Measurements from ENCODE around the gene SPTAN1.
"Not testable (repeated sequence)": the region's sequence is repeated elsewhere in the genome, so short reads cannot be mapped to it uniquely, and the experiment has no call there.

The SPTAN1 gene

DNA sequence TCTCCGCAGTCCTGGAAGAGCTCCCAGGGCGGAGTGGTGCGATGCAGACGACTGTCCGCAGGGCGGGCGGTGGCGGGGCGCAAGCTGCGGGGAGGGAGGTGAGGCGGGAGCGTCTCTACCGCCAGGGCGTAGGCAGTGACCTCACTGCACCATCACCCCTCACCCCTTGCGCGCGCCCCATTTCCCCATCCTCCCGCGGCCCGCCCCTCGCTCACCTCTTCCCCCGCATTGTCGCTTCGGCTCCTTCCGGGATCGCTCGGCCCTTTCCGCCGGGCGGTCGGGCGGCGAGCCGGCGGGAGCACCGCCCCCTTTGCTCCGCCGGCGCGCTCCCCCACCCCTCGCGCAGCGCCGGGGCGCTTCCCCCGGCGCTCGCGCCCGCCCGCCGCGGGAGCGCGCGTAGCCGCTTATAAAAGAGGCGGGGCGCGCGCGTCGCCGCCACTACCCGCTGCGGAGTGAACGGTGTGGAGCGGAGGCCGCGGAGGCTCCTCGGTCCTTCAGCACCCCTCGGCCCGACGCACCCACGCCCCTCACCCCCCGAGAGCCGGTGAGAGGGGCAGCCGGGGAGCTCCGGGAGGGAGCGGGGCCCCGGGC, at the start of gene SPTAN1:
SPTAN1 (plus strand) TSS at position 435 of the 591 bp plus-strand sequence. CDS start 14,154 bp downstream, outside the sequence.
- DNase-seq, result peak; percentile 97

DNA sequence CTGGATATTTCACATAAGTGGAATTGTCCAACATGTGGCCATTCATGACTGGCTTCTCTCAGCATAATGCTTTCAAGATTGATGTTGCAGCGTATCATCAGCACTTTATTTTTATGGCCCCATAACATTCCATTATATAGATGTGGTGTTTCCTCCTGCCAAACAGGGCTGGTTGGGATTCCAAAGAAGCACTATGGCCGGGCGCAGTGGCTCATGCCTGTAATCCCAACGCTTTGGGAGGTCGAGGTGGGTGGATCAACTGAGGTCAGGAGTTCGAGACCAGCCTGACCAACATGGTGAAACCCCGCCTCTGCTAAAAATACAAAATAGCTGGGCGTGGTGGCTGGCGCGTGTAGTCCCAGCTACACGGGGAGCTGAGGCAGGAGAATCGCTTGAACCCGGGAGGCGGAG, 49.0 kb upstream of the SPTAN1 start:
- DNase-seq, result not testable (repeated sequence)

DNA sequence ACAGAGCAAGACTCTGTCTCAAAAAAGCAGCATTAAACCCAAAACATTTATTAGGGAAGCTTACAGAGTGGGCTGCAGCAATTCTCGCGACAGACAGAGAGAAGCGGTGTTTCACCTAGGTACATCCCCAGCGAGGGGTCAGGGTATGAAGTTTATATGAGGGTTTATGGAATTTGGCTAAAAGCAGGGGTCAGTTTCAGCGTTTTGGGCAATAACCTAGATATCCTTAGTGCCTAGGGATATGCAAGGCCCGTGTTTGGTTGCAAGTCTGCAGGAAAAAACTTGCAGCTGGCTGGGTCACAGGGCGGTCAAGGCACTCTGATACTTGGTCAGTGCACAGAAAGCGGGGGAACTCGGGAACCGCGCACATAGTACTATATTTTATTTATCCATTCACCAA, 48.5 kb upstream of the SPTAN1 start:
- DNase-seq, result no peak

DNA sequence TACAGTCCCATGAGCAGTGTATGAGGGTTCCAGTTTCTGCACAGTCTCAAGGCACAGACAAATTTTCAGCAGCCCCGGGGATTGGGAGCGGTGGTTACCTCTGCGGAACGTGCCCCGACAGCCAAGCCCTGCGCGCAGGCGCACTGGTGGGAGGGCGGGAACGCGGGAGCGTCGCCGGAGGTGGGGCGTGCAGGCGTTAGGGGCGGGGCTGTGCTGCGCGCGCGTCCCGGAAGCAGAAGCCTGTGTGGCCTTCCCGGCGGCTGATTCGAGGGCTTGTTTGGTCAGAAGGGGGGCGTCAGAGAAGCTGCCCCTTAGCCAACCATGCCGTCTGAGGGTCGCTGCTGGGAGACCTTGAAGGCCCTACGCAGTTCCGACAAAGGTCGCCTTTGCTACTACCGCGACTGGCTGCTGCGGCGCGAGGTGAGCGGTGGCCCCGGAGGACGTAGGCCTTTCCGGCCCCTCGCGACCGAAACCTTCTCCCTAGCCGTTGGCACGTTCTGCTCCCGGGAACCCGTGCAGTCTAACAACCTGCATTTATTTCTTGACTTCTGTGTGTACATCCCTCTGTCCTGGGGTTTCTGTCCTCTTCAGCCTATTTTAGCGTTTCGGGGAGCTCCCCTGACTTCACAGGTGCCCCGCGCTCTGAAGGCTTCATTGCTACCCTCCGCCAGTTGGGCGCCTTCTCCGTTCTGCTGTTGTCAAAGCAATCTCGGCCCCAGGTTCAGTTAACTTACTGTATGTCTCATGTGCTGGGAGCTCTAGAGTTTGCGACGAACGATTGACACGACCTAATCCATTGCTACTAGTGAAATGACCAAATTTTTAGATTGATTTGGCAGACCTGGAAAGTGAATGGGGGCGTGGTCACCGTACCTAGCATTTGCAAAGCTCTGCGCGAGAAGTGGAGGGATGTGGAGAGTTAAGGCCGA, 47.6 kb upstream of the SPTAN1 start, which contains the start of gene GLE1:
GLE1 (plus strand) TSS at position 235 of the 929 bp plus-strand sequence; CDS start at position 322, 87 bp downstream.
- peak; percentile 98 for DNase-seq

DNA sequence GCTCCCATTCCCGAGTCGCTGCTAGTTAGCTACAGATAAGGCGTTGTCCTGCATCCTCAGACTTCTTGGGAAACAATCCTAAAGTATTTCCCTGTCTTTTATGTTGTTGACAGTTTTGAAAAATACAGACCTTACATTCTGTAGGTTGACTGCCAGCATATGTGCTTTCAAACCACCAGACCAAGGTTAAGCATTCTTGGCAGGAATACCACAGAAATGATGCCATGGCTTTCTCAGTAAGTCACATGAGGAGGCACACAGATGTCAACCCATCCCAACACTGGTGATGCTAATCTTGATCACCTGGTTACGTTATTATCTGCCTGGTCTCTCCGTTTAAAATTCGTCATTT, 47.0 kb upstream of the SPTAN1 start:
- DNase-seq, result no peak

DNA sequence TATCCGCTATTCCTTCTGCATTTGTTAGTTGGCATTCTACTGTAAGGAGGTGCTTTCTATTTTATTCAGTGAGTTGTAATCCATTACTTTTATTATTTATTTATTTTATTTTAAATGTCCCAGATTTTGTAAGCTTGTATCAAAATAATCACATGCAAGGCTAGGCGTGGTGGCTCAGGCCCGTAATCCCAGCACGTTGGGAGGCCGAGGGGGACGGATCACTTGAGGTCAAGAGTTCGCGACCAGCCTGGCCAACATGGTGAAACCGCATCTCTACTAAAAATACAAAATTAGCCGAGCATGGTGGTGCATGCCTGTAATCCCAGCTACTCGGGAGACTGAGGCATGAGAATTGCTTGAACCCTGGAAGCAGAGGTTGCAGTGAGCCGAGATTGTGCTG, 46.5 kb upstream of the SPTAN1 start:
- not testable (repeated sequence) for DNase-seq

DNA sequence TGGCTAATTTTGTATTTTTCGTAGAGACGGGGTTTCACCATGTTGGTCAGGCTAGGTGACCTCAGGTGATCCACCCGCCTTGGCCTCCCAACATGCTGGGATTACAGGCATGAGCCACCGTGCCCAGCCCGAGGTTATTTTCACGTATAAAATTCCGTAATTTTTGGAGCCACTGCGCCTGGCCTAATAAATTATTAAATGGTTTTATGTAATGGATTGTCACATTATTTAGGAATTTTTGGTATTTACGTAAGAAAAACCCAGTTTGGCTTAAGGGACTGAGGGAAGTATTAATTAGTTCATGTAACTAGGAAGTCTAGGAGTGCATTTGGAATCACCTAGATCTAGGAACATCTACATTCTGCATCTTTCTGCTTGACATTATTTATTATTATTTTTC, 39.6 kb upstream of the SPTAN1 start:
- DNase-seq, result no peak

DNA sequence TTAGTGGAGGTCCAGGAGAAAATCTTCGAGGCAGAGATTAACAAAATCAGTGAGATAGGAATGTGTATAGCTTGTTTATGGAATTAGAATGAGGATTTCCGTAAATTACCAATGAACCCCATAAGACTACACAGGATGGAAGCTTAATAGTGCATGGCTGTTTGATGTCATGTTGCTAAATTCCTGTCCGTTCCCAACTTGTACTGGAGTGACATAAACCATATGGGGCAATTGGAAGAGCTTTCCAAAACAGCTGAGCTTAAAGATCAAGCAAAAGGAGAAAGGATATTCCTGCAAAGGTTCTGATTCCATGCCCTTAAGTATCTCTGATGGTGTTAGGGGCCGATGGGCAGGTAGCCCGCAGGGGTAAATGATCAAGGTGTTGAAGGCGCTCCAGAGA, 30.4 kb upstream of the SPTAN1 start:
- no peak for DNase-seq

DNA sequence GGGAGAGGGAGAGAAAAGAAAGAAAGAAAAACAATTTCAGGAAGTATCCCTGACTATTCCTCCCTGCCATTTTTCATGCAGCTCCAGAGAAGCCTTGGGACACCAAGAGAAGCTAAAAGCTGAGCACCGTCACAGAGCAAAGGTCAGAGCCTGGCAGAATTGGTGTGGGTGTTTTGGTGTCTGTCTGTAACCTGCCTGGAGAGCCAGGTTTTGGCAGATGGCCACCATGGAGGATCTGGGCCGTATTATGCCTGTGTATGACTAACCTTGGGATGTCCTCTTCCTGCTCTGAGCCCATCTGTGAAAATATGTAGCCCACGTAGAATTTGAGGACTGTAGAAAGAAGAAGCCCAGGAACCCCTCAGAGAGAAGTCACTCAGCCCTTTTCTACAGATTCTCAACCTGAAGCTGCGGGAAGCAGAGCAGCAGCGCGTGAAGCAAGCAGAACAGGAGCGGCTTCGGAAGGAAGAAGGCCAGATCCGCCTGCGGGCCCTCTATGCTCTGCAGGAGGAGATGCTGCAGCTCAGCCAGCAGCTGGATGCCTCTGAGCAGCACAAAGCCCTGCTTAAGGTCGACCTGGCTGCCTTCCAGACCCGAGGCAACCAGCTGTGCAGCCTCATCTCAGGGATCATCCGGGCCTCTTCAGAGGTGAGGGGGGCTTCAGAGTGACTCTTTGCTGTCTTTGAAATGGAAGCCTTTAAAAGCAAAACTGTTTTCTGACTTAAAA, 29.0 kb upstream of the SPTAN1 start:
- no peak for DNase-seq

DNA sequence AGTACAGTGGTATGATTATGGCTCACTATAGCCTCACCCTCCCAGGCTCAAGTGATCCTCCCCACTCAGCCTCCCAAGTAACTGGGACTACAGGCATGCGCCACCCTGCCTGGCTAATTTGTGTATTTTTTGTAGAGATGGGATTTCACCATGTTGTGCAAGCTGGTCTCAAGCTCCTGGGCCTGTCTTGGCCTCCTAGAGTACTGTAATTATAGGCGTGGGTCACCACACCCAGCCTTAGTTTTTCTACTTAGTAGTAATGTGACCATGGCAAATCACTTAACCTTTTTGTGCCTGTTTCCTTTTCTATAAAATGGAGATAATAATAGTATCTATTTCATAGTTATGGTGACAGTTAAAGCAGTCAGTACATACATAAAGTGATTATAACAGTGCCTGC, 25.7 kb upstream of the SPTAN1 start:
- DNase-seq, result no peak

DNA sequence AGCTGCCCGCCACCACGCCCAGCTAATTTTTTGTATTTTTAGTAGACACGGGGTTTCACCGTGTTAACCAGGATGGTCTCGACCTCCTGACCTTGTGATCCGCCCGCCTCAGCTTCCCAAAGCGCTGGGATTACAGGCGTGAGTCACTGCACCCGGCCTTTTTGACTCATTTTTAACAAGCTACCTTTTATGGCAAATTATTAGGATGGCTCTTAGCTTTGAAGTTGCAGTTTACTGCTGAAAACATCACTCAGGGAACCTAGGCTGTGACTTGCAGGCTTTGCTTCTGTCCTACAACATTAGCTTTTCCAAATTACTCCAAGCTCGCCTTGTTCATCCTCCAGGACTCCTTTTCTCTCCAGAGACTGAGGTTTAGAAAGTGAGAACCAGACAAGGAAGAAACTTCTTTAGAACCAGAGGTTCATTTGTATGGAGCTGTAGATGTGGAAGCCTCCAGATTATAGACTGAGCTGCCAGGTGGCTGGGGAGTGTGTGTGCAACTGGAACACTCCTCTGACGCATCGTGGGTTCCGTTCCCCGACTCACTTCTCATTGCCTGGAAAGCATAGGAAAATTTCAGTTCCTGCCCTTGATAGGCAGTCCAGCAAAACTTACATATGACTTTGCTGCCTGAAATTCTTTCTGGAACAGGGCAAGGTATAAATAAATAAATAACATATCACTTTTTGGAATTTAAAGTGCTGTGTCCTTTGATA, 23.8 kb upstream of the SPTAN1 start:
- DNase-seq, result no peak

DNA sequence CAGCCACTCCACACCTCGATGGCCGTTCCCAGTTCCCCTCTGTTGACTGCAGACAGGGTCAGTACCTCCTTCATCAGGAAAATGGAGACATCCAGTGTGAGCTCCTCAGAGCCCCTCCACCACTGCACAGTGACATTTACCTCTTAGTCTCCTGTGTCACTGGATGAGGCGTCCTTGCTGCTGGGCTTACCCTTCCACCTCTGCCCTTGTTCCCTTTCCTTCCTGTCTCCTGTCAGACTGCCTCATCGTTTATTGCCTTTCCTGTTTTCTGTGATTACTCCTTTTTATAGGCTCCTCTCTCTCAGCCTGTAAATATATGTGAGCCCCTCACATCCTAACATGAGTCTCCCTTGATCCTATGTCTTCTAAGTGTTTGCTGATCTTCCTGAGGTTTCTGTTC, 23.2 kb upstream of the SPTAN1 start:
- no peak for DNase-seq

DNA sequence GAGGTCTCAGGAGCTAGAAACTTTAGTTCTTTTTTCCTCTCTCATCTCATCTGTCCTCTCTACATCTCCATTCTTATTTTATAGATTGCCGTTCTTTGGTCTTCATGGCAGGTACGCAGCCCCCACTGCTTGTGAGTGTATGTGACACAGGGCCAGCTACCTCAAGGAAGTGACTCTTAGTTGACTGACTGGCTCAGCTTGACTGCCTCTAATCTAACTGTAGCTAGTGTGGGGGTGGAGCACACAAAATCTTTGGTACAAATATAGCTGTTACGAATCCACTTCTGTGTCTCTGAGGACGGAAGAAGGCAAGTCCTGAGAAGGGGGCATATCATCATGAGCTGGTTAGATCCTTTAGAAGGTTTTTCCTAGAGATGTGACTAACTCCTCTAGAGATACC, 19.8 kb upstream of the SPTAN1 start:
- no peak for DNase-seq

DNA sequence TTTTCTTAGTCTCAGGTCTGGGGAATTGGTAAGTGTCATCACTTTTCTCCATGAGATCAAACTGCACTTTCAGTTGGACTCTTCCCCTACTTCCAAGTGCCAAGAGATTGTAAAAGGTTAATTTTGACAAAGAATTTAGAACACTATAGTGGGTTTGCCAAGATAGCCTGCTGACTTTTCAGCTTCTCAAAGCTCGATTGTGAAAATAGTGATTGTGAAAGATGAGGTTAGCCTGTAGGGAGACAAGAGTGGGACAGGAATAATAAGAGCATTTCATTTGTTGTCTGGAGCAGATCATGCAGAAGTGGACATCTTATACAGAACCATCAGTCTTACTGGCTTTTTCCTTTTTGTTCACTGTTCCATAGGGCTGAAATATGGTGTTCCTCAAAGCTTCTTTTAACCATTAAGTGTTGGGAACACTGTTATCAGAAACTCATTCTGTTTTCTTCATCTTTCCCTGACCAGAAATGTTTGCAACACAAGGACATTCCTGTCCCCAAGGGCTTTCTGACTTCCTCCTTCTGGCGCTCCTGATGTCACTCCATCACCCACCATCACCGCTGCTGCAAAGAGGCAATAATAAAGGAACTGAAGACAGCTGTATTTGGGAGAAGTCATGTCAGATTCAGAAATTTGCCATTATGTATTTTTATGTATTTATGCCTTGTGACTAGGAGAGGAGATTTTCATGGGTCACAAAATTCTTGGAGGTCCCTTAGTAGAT, 11.6 kb upstream of the SPTAN1 start:
- no peak for DNase-seq

DNA sequence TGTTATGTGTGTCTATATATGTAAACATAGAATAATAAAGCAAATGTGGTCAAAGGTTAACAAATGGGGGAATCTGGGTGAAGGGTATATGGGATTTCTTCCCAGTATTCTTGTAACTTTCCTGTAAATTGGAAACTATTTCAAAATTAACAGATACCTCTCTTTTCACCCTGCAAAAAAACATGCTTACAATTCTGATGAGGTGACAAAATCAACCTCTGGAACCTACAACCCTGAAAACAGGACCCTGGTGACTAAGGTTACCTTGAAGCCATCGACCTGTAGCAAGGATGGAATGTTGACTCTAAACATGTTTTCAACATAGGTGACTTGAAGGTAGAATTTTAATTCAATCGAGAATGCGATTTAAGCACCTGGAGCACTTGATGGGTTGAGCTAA, 5.9 kb upstream of the SPTAN1 start:
- no peak for DNase-seq

DNA sequence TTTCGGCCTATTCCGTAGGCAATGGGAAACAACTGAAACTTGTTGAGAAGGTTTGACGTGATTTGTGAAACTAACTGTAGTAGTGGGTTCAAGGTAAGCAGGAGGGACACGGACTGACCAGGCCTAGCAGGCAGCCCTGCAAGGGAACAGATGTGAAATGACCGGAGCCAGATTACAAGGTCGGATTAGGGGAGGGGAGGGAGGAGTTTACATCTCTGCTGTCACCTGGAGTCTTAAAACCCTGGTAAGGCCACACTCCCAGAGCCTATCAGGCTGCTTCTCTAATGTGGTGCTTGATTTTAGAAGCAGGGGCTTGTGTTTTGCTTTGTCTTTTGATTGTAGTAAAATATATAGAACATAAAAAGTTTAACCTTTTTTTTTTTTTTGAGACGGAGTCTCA, 3.5 kb upstream of the SPTAN1 start:
- DNase-seq, result no peak

DNA sequence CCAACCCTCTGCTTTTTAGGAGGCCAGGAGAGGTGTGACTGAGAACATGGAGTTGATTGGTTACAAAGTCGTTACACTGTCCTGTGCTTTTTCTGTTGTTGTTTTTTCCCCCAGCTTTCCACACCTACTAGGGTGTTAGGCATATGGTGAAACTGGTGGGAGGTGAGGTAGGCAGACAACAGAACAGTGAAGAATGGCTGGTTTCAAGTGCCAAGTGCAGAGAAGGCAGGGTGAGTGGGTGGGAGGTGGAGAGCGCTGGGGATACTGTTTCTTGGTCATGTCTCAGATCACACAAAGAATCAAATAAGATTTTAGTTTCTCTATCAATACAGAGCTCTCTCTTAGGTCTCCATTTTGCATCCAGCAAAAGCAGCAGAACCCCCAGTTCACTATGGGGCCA, 2.2 kb upstream of the SPTAN1 start:
- peak; percentile 42 for DNase-seq

DNA sequence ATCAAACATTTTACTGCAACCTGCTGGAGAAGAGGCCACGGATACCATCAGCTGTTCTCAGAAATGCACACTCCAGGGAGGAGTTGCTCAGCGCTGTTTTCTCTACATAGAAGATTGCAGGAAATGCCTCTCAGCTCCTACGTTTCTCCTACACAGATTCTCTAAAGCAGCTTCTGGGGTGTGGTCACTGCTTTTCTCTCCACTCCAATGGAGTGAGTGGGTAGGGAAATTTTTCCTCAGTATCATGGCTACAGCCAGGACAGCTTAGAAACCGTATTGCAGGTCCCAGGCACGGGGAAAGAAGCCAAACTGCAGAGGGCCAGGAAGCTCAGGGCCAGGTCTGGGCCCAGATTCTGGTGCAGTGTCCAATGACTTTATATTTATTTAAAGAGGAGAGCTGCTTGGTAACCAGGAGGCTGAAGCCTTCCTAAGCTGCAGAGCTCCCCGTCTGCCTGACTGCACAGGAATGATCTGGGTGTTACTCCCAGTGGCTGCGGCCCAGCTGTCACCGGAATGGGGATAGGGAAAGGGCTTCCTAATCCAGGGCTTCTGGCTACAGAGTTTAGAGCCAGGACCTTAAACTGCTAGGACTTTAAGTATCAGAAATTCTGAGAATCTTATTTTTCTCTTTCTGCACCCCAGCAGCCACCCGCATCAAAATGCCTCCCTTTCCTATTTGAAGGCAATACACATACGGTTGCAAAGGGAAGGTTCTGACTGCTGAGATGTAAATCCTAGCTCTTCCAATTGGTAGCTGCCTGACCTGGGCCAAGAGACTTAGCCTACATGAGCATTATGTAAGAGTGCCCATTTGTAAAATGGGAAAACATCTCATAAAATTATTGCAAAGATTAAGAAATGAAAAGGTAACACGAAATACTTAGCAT, 1.4 kb upstream of the SPTAN1 start:
- no peak for DNase-seq

DNA sequence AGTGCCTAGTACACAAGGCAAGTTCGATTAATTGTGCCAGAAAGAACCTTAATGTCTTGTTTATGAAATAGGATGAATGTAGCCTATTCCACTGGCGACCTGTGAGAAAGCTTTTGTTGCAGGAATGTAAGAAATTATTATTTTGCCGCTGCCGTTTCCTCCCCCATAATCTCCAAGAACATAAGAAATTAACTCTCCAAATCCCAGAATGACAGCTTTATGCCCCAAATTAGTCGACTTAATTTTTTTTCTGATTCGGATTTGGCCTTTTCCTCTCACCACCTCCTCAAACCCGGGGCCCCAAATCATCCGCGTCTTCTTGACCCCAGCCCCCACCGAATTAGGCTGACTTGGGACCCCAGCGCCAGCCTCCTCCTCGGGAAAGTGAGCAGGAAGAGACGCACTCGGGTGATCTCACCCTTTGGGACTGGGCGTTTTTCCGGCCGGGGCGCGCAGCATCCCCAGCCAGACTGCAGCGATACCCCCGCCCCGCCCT, 682 bp upstream of the SPTAN1 start:
- no peak for DNase-seq

DNA sequence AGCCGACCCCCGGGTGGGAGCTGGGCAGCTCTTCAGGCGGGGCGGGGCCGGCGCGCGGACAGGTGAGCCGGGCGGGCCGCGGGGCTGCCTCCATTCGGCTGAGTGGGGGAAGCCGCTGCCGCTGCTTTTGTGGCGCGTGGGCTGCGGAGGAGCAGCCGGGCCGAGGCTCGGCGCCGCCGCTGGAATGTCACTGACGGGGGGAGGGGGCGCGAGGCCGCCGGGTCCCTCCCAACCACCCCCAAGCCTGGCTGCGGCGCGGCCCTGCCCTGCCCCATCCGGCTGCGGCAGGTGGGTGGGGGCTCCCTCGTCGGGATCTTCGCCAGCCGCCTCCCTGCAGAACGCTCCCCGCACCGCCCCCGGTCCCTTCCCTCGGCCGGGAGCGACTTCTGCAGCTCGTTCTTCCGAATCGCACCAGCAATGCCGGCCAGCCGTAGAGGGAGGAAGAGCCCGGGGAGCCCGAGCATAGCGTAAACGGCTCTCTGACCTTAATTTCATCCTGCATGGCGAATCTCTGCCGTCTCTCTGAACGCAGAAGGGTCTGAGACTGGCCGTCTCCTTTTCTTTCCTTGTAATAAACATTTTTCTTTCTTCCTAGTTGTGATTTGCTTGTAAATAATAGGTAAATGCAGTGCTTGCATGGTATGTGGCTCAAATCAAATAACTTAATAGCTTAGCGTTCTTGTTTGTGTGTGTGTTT, 505 bp downstream of the SPTAN1 start:
- DNase-seq, result peak; percentile 60
